Urinary bladder (tissue), 4 donors: Measurements from ENCODE around the gene RPH3AL. TPM values are rescaled to one million over a fixed set of nuclear protein-coding genes. Genes with fewer than 3 reads are reported as not detected.

Source experiments
- DNase-seq: peaks from one replicate; pipeline ENCODE4 v3.0.0-alpha.2; 2015; ENCODE audit errors: extremely low spot score
- H3K27ac ChIP-seq: one replicate; pipeline ENCODE4 v1.5.1; 2013; ENCODE audit warnings: low read depth, mild to moderate bottlenecking, moderate library complexity
- H3K36me3 ChIP-seq: one replicate; pipeline ENCODE4 v1.6.1; 2013; ENCODE audit warnings: mild to moderate bottlenecking, moderate library complexity; ENCODE audit not compliant: insufficient read depth
- H3K4me1 ChIP-seq: one replicate; pipeline ENCODE4 v1.6.1; 2013; ENCODE audit warnings: mild to moderate bottlenecking, moderate library complexity; ENCODE audit not compliant: insufficient read depth
- H3K4me3 ChIP-seq: one replicate; pipeline ENCODE4 v1.5.1; 2013; ENCODE audit warnings: low read depth, low read length
- WGBS: extraction: QIAGEN DNeasy Blood & Tissue Kit; methylation state at CpG from one replicate; pipeline ENCODE4 v1.1.7; 2013; 5-methylcytosine and 5-hydroxymethylcytosine counted together
- polyA plus RNA-seq: library from polyadenylated mRNA; stranded (reverse); fragments of 200-250 nt; gene quantifications from one replicate; pipeline ENCODE4 v1.2.3, GENCODE V29; 2013
- total RNA-seq: library from RNA; depleted of rRNA; stranded (reverse); fragments of >200 nt; gene quantifications from one replicate; pipeline ENCODE4 v1.2.3, GENCODE V29; 2014
- donor health status: healthy with polysubstance abuse.
- donor health status: healthy.

The RPH3AL gene
- total and polyA plus RNA-seq, 2 donors: 5.4 to 7.1 TPM

DNA sequence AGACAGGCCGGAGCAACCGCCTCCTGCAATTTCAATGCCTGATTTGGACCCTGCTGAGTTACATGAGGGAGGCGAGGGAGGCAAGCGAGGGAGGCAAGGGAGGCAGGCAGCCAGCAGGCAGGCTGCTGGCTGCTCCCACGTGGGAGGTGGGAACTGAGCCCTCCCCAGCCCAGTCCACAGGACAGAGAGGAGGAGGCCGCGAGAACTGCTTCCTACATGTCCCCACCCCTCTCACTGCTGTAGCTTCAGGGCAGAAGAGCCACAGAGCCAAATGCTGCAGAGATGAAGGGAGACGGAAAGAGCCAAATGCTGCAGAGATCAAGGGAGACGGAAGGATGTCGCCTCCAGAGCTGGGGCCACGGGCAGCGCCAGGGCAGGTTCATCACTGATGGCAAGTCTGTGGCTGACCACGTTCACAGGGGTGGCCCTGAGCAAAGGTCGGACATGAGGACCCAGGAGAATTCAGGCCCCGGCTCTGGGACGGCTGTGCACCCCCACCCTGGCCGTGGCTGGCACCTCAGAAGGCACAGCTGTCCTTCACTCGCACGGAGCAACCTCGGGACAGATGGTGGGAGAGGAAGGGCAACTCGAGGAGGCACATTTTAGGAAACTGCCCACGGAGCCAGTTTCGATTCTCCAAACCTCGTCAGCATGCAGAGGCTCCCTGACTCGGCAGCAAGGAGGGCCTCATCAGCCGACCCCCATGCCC is 21.5 kb downstream of the RPH3AL start:
- no peak overlapping the region for H3K4me3 ChIP-seq
- no peaks in the 10 kb centered on the region for H3K4me1 ChIP-seq
- no peaks in the 10 kb centered on the region for H3K36me3 ChIP-seq
- no peak overlapping the region for H3K27ac ChIP-seq
- DNase-seq: no peak
- WGBS: 60% methylated on average over 26 of the region's 26 CpGs

DNA sequence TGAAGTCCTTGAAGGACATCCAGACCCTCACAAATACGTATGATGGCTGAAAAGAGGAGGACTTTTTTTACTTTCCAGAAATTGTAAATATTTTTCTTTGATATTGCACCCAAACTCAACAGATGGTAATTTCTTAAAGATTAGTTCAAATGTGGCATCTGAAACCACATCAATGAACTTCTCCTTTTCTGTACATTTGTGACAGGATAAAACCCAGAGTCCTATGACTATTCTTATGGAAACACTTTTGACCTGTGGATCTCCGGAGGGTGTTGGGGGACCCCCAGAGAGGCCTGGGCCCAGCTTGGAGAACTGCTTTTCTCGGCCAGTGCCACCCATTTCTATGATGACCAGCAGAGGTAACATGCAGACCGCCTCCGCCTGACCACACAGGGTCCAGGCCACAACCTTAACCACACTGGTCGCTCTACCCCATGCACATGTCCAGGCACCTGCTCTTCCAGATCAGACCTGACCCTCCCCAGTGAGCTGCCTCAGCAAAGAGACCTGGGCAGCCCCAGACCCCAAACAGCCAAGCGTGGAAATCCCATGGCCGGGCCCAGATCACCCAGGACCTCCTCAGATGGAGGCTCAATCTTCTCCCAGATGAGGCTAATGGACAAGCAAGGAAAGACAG is 22.7 kb downstream of the RPH3AL start:
- Histone ChIP-seq H3K27ac (peak overlapping the region; percentile 1), H3K4me3 (no peak overlapping the region), H3K36me3 (no peaks in the 10 kb centered on the region), H3K4me1 (no peaks in the 10 kb centered on the region)
- WGBS: 92% methylated on average over 8 of the region's 8 CpGs
- no peak for DNase-seq

- Histone ChIP-seq H3K4me1 (no peaks in the 10 kb centered on the region), H3K4me3 (no peak overlapping the region), H3K36me3 (no peaks in the 10 kb centered on the region), H3K27ac (no peak overlapping the region)
- 94% methylated on average over 7 of the region's 7 CpGs for WGBS
- DNase-seq: no peak
Observed at GRCh38 chr17:327971-328370, 24.6 kb downstream of the RPH3AL start.

DNA sequence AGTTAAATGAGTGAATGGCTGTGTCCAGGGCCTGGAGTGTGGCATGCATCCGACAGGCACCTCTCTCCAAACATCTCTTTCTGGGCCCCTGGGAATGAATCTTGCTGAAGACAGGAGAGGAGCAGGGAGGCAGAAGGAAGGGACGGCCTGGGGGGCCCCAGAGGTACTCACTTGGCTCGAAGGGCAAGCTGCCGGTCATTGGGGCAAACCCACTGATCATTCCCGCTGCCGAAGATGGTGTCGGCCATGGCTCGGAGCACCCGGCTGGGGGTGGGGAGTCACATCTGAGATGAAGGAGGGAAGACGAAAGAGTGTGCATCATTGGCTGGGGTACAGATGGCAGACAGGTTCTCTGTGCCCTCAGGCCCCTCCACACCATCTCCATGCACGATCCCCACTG is 25.3 kb downstream of the RPH3AL start:
- Histone ChIP-seq H3K27ac (no peak overlapping the region), H3K4me1 (no peaks in the 10 kb centered on the region), H3K36me3 (no peaks in the 10 kb centered on the region), H3K4me3 (no peak overlapping the region)
- DNase-seq: no peak
- 96% methylated on average over 11 of the region's 11 CpGs for WGBS

- 87% methylated on average over 21 of the region's 21 CpGs for WGBS
- Histone ChIP-seq H3K4me3 (no peak overlapping the region), H3K27ac (no peak overlapping the region), H3K4me1 (no peaks in the 10 kb centered on the region), H3K36me3 (no peaks in the 10 kb centered on the region)
- DNase-seq: no peak
Observed at GRCh38 chr17:326010-326621, 26.5 kb downstream of the RPH3AL start.

DNA sequence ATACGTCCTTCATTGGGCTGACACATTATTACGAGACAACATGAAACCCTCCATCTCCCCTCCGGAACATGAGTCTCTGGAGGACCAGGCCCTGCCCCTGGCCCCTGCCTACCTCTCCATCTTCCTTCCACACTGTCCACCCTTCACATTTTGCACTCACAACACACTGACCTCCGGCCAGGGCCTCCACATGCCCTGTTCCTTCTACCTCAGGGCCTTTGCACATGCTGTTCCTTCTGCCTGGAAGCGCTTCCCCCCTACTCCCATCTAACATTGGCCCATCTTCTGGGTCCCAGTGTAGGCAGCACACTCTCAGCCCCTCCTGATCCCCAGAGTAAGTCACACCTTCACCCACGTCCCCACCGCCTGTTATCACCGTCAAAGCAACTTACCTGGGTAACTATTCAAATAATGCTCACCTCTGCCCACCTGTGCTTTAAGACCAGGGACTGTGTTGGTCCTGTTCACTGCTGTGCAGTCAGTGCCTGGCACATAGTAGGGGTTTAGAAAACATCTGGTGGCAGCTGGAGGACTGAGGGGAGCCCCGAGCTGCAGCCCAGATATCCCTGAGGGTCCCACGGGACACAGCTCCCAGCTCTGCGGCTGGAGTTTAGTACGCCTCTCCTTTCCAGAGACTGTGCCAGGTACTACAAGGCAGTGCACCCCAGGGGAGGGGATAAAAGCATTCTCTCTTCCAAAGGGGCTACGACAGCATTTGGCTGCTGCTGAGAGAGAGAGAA is 27.2 kb downstream of the RPH3AL start:
- no peaks in the 10 kb centered on the region for H3K36me3 ChIP-seq
- H3K4me1 ChIP-seq: no peaks in the 10 kb centered on the region
- H3K4me3 ChIP-seq: no peak overlapping the region
- 90% methylated on average over 13 of the region's 13 CpGs for WGBS
- no peak for DNase-seq
- H3K27ac ChIP-seq: no peak overlapping the region

- Histone ChIP-seq H3K36me3 (no peaks in the 10 kb centered on the region), H3K27ac (no peak overlapping the region), H3K4me1 (no peaks in the 10 kb centered on the region), H3K4me3 (no peak overlapping the region)
- WGBS: 90% methylated on average over 39 of the region's 39 CpGs
- DNase-seq: no peak
Observed at GRCh38 chr17:323721-324571, 28.7 kb downstream of the RPH3AL start.

GRCh38 chr17:323181-323580 is 29.4 kb downstream of the RPH3AL start:
- H3K36me3 ChIP-seq: no peaks in the 10 kb centered on the region
- 70% methylated on average over 8 of the region's 8 CpGs for WGBS
- no peaks in the 10 kb centered on the region for H3K4me1 ChIP-seq
- no peak overlapping the region for H3K27ac ChIP-seq
- DNase-seq: no peak
- H3K4me3 ChIP-seq: no peak overlapping the region

- no peak overlapping the region for H3K4me3 ChIP-seq
- WGBS: 69% methylated on average over 27 of the region's 27 CpGs
- H3K36me3 ChIP-seq: no peaks in the 10 kb centered on the region
- H3K27ac ChIP-seq: no peak overlapping the region
- DNase-seq: no peak
- no peaks in the 10 kb centered on the region for H3K4me1 ChIP-seq
Observed at GRCh38 chr17:322006-322780, 30.4 kb downstream of the RPH3AL start.

DNA sequence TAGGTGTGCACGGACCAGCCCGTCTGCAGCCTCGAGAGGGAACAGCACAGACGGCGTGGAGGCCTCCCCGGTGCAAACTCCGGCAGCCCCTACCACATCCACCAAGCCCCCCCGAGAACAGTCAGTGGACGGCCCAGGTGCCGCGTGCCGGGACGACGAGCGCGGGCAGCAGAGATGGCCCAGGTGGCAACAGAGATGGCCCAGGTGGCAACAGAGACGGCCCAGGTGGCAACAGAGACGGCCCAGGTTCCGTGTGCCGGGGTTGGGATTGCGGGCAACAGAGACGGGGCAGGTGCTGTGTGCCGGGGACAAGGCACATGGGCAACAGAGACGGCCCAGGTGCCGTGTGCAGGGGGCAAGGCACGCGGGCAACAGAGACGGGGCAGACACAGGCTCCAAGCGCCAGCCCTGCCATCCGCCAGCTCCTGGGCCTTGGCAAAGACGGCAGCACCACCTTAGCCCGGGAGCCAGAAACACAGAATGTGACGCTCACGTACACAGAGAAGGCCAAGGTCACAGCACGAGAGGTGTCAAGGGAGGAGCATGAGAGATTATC is 31.1 kb downstream of the RPH3AL start:
- Histone ChIP-seq H3K36me3 (no peaks in the 10 kb centered on the region), H3K4me1 (no peaks in the 10 kb centered on the region), H3K4me3 (no peak overlapping the region), H3K27ac (no peak overlapping the region)
- 66% methylated on average over 35 of the region's 35 CpGs for WGBS
- DNase-seq: no peak

DNA sequence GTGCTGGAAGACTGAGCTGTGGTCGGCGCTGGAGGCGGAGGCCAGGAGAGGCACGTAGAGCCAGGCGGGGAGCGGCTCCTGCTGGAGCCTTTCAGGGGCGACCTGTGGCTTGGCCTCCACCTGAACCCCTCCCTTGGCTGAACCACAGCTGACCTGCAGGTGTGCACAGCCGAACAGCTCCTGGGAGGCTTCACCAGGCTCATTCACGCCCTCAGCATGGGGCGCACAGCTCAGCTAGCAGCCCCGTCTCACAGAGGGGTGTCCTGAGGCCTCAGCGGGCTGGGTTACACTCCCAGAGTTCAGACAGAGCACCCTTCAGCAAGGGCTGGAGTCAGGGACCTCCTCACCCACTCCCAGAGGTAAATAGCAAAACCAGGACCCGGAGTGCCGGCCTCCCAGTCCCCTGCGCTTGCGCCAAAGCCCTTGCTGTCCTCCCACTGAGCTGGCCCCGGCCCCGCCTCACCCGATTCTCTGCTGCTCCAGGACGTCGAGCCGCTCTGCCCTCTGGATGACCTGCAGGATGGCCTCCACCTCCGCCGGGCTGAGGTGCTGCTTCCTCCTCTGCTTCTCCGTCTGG is 31.7 kb downstream of the RPH3AL start:
- DNase-seq: no peak
- no peak overlapping the region for H3K4me3 ChIP-seq

GRCh38 chr17:320139-320538 is 32.5 kb downstream of the RPH3AL start:
- WGBS: 43% methylated on average over 9 of the region's 9 CpGs
- Histone ChIP-seq H3K4me1 (no peaks in the 10 kb centered on the region), H3K4me3 (no peak overlapping the region), H3K27ac (no peak overlapping the region), H3K36me3 (no peaks in the 10 kb centered on the region)
- no peak for DNase-seq

More for the DNA sequence above, 31.7 kb downstream of the RPH3AL start:
- H3K36me3 ChIP-seq: no peaks in the 10 kb centered on the region
- no peaks in the 10 kb centered on the region for H3K4me1 ChIP-seq
- H3K27ac ChIP-seq: no peak overlapping the region
- 54% methylated on average over 25 of the region's 25 CpGs for WGBS
